Activated naive CD4-positive, alpha-beta T cell treated with Interleukin-2 at 50 U/mL for 16 hours (primary cell): Measurements from ENCODE around the gene SPAG9.

Experiments
- DNase-seq: peaks from one replicate; pipeline ENCODE4 v3.0.0-alpha.2; 2020

Gene SPAG9

DNA sequence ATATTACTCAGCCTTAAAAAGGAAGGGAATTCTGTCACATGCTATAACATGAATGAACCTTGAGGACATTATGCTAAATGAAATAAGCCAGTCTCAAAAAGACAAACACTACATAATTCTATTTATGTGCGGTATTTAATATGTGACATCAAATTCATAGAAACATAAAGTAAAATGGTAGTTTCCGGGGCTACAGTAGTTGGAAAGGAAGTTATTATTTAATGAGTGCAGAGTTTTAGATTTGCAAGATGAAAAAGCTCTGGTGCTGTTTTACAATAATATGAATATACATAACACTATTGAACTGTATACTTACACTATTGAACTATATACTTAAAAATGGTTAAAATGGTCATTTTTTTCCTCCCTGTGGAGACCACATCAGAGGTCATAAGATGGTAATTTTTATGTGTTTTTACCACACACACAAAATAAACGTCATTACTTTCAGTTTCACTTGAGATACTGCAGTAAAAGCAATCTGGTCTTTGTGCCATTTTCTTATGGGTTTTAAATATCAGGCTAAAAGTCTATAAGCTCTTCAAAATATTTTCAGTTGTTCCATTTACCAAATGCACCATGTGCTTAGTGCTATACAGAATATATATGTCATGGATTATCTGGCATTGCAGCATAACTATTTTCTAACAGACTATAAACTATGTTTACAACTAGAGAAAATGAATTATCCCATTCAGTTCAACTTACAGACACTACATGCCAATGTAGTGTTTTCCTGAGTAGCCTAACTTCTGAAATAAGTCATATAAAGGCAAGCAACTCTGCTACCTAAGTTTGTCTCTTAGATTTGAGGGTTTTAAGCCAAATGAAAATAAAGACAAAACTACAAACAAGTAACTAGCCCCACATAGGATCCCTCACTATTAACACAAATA lies 90.9 kb downstream of the SPAG9 start:
- no peak for DNase-seq

DNA sequence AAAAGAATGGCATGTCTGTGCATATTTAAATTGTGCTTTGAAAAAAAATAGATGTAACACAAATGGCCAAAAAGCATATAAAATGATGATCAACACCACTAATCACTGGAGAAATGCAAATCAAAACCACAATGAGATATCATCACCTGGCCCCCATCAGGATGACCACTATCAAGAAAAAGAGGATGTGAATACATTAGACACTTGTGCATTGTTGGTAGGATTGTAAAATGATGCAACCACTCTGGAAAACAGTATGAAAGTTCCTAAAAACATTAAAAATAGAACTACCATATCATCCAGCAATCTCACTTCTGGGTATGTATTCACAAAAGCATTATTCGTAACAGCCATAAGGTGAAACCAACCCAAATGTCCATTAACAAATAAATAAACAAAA lies 91.5 kb downstream of the SPAG9 start:
- no peak for DNase-seq

DNA sequence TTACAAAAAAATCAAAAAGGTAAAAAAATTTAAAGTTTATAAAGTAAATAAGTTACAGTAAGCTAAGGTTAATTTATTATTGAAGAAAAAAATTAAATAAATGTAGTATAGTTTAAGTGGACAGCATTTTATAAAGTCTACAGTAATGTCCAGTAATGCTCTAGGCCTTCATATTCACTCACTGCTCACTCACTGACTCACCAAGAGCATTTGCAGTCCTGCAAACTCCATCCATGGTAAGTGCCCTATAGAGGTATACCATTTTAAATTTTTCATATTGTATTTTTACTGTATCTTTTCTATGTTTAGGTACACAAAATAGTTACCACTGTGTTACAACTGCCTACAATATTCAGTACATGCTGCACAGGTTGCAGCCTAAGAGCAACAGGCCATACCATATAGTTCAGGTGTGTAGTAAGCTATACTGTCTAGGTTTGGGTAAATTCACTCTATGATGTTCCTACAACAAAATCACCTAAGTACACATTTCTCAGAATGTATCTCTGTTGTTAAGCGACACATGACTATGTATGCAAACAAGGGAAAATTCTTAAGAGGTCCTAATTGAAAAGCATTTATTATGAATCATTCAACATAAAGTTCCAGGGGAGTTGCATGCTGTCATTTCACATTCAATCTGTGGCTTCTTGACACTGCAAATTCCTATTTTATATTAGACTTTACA lies 92.3 kb downstream of the SPAG9 start:
- DNase-seq: no peak

DNA sequence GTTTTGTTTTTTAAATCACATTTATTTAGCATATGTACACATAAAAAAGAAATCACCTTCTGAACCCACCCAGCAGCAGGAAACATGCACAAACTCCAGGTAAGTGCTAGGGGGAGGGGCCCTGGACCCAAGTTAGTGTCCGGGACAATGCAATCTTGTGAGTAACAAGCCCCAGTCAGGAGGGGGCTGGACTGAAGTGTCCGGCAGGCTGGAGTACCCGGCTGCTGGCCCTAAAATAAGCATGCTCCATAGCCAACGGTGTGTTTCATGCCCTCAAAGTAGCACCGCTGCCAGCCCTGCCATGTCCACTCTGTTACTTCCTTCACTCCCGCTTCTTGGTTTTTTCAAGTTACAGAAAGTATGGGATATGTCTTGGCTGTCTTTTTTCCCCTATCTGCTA lies 102.1 kb downstream of the SPAG9 start:
- DNase-seq: no peak

DNA sequence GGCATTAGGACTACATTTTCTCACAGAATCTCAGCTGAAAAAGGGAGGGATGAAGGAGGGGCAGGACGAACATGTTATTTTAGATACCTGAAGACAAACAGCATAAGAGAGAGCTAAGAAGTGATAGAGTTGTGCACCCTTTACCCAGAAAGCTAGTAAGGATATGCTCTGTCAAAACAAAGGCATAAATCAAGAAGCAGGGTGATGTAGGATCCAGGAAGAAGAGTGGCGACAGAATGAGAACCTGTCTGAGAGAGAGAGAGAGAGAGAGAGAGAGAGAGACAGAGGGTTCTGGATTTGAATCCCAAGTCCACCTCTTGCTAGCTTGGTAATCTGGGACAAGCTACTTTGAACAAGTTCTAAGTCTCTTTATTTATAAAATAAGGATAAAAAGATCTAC lies 103.4 kb downstream of the SPAG9 start:
- DNase-seq: no peak

DNA sequence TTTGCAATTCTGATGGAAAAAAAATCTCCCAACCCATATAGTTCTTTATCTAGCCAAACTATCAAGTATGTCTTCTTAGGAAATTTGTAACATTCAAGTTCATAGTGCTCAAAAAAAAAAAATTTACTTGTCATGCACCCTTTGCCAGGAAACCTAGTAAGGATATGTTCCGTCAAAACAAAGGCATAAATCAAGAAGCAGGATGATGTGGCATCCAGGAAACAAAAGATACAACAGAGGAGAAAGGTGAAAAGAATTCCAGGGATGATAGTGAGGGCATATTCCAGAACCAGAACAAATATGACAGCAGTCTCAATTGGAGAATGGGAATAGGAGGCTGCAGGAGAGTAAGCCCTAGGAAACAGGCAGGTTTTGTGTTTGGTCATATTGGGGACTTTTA lies 104.6 kb downstream of the SPAG9 start:
- DNase-seq: no peak

DNA sequence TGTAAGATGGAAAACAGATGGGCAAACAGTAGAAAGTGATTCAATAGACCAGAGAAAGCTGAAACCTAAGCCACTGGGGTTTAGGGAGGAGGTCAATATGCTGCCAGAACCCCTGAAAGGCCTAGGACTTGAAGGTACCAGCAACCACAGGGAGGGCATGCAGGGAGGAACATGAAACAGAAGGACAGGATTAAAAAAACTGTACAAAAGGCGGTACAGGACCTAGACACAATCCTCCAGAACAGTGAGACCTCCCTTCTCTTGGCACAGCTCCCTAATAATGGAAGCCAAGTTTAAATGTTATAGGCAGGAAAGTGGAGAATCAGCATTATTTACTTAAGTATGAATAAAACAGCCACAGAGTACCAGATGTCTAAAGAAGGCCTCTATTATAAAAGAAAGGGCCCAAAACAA lies 105.5 kb downstream of the SPAG9 start:
- no peak for DNase-seq

DNA sequence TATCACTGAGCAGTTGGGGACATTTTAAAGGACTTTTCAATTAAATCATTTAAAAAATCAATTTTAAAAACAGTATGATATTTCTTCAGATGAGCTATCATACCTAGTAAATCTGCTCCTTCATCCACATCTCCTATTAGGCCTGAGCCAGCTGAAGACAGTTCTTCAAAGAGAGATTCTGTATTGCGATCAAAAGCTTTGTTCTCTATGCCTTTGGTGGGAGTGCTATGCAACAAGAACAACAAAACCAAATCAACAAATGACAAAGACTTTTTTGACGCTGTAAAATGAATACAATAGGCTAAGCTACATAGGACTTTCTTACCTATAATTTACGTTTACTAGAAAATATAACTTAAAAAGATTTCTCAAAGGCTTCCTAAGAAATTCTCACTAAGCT lies 106.5 kb downstream of the SPAG9 start:
- no peak for DNase-seq

DNA sequence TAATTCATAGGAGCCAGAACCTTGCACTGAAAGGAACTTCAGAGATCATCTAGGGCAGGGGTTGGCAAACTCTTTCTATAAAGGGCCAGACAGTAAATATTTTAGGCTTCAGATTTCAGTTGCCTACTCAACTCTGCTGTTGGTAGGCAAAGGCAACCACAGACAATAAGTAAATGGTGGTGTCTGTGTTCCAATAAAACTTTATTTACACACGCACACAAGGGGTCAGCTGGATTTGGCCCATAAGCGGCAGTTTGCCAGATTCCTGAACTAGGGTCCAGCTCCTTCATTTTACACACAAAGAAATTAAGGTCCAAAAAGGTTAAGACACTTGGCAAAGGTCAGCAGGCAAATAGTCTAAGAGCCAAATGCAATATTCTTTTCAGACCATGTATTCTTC lies 107.3 kb downstream of the SPAG9 start:
- DNase-seq: no peak

DNA sequence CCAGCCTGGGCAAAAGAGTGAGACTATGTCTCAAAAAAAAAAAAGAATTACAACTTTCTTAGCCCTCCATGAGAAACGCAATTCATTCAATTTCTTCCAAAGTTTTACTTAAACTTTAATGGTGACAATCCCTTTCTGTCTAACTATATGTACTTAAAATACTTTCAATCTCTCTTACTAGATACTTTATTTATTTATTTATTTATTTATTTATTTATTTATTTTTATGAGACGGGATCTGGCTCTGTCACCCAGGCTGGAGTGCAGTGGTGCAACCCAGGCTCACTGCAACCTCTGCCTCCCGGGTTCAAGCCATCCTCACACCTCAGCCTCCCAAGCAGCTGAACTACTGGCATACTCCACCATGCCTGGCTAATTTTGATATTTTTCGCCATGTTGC lies 108.1 kb downstream of the SPAG9 start:
- DNase-seq: no peak

DNA sequence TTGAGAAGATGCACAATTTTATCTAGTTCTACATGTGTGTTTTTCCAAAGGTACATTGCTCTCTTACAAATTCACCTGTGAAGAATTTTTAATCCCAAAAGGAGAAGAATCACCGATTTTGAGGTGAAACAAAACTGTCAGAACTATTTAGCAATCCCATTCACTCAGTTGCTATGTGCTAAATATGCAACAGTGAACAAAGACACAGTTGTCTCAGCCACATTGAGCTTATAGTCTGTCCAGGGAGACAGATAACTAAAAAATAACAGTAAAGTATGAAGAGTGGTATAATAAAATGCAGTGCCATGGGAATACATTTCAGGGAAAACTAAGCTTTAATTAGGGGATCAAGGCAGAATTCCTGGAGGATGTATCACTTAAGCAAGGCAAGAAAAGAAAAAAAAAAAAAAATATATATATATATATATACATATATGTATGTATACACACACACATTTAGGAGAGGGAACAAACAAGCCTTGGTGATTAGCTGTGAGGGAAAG lies 110.4 kb downstream of the SPAG9 start:
- no peak for DNase-seq

DNA sequence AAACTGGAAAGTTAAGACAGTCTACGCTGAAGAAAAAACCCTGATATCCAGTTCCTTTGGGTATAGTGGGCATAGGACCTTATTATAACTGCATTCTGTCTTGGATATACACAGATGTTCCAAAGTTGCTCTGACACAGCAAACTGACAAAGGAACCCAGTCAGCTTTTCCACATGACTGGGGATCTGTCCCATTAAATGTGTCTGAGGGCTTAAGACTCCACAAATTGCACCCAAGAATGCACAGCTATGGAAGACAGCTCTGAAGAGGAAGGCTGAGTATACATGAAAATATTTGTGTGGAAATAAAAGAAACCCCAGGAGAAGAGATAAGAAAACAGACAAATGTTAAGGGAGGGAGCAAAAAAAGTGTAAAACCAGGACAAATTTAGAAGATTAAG lies 114.1 kb downstream of the SPAG9 start:
- DNase-seq: no peak

DNA sequence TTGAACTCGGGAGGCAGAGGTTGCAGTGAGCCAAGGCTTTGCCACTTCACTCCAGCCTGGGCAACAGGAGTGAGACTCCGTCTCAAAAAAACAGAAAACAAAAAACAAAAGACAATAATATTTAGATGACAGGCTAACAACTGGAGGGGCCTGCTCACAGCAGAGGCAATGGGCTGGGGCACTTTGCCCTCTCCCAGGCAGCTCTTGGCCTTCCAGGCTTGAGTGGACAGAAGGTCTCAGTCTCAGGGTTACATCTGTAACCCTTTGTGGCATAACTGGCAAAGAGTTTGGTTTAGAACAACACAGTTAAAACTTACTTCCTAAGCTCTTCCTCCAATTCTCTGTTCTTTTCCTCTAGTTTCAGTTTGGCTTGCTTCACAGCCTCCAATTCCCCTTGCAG lies 114.9 kb downstream of the SPAG9 start:
- no peak for DNase-seq

DNA sequence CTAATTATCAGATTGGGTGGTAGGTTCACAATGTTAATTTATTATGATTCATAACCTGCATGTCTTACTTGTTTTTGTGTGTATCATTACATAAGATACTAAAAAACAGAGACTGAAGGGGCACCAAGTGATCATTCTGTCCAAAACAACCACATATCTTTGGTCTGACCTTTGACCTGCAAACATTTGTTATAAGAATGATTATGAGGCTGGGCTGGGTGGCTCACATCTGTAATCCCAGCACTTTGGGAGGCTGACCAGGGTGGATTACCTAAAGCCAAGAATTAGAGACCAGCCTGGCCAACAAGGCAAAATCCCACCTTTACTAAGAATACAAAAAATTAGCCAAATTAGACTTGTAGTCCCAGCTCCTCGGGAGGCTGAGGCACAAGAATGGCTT lies 116.4 kb downstream of the SPAG9 start:
- no peak for DNase-seq

DNA sequence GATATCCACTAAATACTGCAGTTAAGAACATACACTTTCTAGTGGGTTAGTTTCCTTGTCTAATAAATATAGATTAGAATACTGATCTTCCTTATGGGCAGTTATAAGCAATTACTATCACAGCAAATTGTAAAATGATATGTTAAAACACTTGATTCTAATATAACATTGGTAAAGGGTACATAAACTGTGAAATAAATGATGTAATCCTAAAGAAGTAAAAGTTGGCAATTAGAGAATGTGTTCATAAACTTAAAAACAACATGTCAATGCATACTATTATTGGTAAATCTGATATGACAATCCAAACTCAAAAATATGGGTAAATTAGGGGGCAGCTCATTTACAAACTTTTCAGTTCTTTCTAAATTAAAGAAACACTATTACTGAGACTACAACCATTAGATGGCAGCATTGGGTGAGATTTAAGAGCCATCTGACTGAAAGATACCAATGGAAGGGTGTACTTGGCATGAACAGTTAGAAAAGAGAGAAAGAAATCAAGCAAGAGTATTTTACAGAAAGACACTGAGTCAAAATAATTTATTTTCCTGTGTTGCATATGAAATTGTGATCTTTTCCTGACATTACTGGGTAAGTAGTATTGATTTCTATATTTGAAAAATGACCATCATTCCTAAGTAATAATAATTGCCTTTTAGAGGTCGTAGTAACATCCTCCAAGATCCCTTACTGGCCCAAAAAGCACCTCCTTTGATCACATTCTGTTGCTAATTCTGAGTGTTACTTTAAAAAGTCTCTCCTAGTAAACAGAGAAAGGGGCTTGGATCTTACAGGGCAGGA lies 119.6 kb downstream of the SPAG9 start:
- DNase-seq: no peak

DNA sequence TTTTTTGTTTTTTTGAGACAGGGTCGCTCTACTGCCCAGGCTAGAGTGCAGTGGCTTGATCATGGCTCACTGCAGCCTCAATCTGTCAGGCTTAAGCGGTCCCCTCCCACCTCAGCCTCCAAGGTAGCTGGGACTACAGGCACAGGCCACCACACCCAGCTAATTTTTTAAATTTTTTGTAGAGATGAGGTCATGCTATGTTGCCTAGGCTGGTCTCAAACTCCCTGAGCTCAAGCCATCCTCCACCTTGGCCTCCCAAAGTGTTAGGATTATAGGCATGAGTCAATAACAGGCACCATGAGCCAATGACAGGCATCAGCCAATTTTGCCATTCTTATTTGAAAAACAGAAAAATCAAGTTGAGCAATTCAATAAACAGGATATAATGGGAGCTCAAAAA lies 125.0 kb downstream of the SPAG9 start:
- DNase-seq: no peak

DNA sequence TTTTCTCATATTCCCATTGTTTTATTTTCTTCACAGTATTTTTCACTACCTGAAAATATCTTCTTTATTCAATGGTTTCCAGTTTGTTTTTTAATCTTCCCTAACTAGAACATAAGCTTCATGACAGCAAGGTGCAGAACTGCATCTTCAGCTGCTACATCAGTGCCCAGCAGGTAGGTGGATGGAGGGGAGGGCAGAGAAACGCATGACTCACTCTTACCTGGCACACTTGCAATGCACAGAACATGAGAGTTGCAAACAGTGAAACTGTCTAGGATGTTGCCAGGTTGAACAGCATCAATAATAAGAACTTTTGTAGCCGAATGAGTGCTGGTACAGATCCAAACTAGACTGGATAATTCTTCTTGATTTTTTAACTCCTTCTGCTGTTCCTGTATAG lies 127.1 kb downstream of the SPAG9 start:
- DNase-seq: no peak

DNA sequence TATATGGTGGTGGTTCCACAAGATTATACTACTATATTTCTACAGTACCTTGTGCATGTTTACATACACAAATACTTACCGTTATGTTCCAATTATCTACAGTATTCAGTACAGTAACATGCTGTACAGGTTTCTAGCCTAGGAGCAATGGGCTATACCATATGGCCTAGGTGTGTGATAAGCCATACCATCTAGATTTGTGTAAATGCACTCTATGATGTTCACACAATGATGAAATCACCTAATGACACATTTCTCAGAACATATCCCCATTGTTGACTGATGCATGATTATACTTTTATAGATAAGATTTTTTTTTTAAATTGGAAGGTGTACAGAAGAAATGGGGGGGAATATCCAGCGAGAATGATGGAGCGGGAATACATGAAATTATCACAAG lies 131.5 kb downstream of the SPAG9 start:
- no peak for DNase-seq

DNA sequence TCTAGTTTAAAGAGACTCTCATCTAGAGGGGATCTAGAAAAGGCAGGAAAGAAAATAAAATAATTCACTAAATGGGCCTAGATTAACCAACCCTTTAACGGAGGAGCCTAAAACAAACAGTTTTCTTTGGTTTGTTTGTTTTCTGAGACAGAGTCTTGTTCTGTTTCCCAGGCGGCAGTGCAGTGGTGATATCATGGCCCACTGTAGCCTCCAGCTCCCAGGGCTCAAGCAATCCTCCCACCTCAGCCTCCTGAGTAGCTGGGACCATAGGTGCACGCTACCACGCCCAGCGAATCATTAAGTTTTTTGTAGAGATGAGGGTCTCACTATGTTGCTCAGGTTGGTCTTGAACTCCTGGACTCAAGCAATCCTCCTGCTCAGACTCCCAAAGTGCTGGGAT lies 132.2 kb downstream of the SPAG9 start:
- DNase-seq: no peak

DNA sequence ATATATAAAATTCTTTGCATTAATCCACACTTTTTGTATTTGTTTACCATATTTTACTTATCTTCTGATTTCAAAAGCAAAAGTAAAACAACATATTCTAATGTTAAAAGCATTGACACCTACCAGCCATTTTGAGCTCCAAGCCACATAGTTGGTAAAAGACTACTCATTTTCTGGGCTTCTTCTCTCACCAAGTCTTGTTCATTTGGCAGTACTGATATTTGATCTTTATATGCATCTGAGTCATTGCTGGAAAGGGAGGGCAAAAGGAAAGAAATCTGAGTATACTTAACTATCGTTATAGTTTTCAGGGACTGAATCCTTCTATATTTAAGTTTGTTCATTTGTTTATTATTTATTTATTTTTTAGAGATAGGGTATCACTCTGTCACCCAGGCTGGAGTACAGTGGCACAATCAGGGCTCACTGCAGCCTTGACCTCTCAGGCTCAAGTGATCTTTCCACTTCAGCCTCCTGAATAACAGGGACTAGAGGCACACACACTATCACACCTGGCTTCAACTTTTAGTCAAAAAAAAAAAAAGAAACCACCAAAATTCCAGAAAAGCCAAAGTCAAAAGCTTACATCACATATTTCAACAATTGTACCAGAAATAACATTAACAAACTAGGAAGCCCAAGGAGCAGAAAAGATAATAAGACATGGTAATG lies 133.5 kb downstream of the SPAG9 start:
- DNase-seq: no peak

DNA sequence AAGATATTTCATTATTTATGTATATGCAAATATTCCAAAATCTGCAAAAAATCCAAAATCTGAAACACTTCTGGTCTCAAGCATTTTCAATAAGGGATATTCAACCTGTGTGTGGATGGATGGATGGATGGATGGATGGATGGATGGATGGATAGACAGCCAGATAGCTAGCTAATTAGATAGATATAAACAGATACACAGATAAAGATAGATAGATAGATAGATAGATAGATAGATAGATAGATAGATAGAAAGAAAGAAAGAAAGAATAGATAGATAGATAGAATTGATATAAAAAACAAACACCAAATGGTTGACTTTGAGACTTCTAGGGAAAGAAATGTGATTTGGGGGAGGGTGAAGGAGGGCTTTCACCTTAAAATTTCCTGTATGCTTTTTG lies 139.4 kb downstream of the SPAG9 start:
- DNase-seq: no peak

DNA sequence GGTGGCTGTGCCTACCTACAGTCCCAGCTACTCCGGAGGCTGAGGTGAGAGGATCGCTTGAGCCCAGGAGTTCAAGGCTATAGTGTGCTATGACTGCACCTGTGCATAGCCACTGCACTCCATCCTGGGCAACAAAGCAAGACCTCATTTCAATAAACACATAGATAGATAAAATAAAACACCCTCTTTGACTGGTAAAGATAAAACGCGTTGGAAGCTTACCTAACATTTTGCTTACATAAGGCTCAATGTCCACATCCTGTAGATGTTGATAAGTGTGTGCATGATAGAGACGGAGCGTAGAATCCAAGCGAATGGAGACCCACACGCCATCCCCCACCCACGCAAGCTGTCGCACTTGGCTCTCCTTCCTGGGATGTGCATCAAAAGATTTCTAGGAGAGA lies 141.1 kb downstream of the SPAG9 start:
- no peak for DNase-seq
